ENCODE results near the gene DDX25.

DDX25 gene

GRCh38 chr11:125952973-125953372 lies 48.7 kb downstream of the DDX25 start:
- no peaks in the 10 kb centered on the region for H3K9me3 Mint-ChIP-seq
- no peak for TF ChIP-seq CTCF (IDR thresholded peaks at IDR 0.05)
- H3K4me3 Mint-ChIP-seq = no peak overlapping the region
- peak overlapping the region; percentile 53 for H3K27ac Mint-ChIP-seq
- H3K4me1 Mint-ChIP-seq = peaks cover 16% of the 10 kb centered on the region
- no peak for DNase-seq
- H3K27me3 Mint-ChIP-seq (ENCODE audit: low read depth, poor library complexity) = peaks cover 2% of the 10 kb centered on the region
- peaks cover 24% of the 10 kb centered on the region for H3K36me3 Mint-ChIP-seq (ENCODE audit: low read depth)

DNA sequence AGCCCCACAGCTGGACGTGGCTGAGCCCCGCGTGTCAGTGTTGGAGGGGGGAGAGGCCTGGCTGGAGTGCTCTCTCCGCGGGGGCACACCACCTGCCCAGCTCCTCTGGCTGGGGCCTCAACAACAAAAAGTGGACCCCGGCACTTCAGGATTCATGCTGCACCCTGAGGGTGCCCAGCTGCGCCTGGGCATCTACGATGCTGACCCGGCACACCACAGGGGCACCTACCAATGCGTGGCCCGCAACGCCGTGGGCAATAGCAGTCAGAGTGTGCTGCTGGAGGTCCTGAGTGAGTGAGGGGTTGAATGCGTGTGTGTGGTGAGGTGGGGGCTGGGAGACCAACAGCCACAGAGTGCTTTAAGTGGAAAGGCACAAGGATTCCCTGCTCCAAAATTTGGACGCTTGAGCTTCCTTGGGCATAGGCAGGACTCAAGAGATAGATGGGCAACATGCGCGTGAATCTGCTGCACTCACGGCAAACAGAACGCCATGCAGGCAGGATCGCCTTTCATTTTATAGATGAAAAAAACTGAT lies 49.2 kb downstream of the DDX25 start:
- H3K4me3 Mint-ChIP-seq = no peak overlapping the region
- peaks cover 16% of the 10 kb centered on the region for H3K4me1 Mint-ChIP-seq
- no peak for TF ChIP-seq CTCF (IDR thresholded peaks at IDR 0.05)
- H3K27ac Mint-ChIP-seq = no peak overlapping the region
- H3K36me3 Mint-ChIP-seq (ENCODE audit: low read depth) = peaks cover 26% of the 10 kb centered on the region
- H3K9me3 Mint-ChIP-seq = no peaks in the 10 kb centered on the region
- peaks cover 2% of the 10 kb centered on the region for H3K27me3 Mint-ChIP-seq (ENCODE audit: low read depth, poor library complexity)
- DNase-seq = no peak

- Mint-ChIP-seq H3K9me3 (no peaks in the 10 kb centered on the region), H3K27ac (peak overlapping the region; percentile 31), H3K27me3 (ENCODE audit: low read depth, poor library complexity) (peaks cover 2% of the 10 kb centered on the region), H3K36me3 (ENCODE audit: low read depth) (peaks cover 28% of the 10 kb centered on the region), H3K4me3 (no peak overlapping the region), H3K4me1 (peaks cover 13% of the 10 kb centered on the region)
- DNase-seq = no peak
- no peak for TF ChIP-seq CTCF (IDR thresholded peaks at IDR 0.05)
Measured at GRCh38 chr11:125954123-125954944, 50.0 kb downstream of the DDX25 start.

DNA sequence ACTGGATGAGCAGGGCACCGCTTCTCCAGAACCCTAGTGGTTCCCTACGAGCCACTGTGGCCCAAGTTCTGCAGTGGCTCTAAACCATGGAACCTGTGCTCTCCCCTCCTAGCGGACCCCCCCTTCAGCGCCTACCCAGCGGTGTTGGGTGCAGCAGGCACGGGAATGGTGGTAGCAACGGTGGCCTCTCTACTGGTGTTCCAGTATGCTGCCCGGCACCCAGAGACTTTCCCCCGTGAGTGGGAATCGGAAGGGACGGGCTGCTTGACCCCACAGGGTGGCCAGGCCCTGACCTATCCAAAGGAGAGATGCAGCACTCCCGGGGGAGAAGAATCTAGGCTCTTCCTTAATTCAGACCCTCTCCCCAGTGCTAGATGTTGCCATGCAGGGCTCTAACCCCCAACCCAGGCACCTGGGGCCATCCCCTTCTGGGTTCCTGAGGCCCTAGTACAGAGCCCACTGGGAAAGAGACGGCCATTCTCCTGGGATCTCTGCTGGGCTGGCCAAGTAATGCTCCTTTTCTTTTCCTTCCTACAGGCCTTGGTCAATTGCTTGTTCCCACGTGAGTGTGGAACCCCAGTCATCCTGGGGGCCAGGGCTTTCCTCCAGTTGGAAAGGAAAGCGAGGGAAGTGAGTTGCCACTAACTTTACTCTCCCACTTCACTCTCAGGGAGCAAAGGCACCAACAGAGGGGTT lies 50.8 kb downstream of the DDX25 start:
- Mint-ChIP-seq H3K27ac (peak overlapping the region; percentile 56), H3K36me3 (ENCODE audit: low read depth) (peaks cover 35% of the 10 kb centered on the region), H3K9me3 (no peaks in the 10 kb centered on the region), H3K4me1 (peaks cover 12% of the 10 kb centered on the region), H3K27me3 (ENCODE audit: low read depth, poor library complexity) (peaks cover 2% of the 10 kb centered on the region), H3K4me3 (no peak overlapping the region)
- DNase-seq = no peak
- TF ChIP-seq CTCF (IDR thresholded peaks at IDR 0.05) = no peak

DNA sequence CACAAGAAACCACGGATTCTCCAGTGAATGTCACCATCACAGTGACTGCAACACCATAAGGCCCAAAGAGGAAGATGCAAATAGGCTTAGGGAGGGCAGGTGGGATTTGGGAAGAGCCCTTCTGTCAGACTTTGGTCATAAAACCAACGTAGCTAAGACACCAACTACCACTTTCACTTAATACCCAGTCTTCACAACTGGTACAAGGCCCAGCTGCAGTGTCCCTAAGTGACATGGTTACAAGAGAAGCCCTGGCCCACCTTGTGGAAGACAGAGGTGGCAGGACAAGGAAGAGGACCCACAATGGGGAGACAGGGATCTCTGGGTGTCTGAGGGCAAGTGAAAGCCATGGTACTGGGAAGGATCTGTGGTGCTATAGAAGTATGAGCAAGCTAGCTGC lies 51.5 kb downstream of the DDX25 start:
- H3K36me3 Mint-ChIP-seq (ENCODE audit: low read depth) = peaks cover 43% of the 10 kb centered on the region
- no peak for TF ChIP-seq CTCF (IDR thresholded peaks at IDR 0.05)
- no peak overlapping the region for H3K4me3 Mint-ChIP-seq
- no peak overlapping the region for H3K27ac Mint-ChIP-seq
- DNase-seq = no peak
- peaks cover 2% of the 10 kb centered on the region for H3K27me3 Mint-ChIP-seq (ENCODE audit: low read depth, poor library complexity)
- H3K9me3 Mint-ChIP-seq = no peaks in the 10 kb centered on the region
- peaks cover 12% of the 10 kb centered on the region for H3K4me1 Mint-ChIP-seq
